PFSK-1 (cell line): ENCODE measurements around the gene IGF1R.

Source experiments
- FOXP2 ChIP-seq: optimal IDR thresholded peaks from 2 replicates; pipeline ENCODE3; 2011; ENCODE audit warnings: borderline replicate concordance, control low read depth, inconsistent platforms; ENCODE audit not compliant: insufficient read depth; ENCODE audit errors: extremely low read length, extremely low read depth
- POLR2AphosphoS5 ChIP-seq: IDR thresholded peaks from 2 replicates; pipeline ENCODE4 v1.6.1; 2012; ENCODE audit warnings: low read depth, mild to moderate bottlenecking, control low read depth, low read length, moderate library complexity
- SIN3A ChIP-seq: IDR thresholded peaks from 2 replicates; pipeline ENCODE4 v1.6.1; 2012; ENCODE audit warnings: mild to moderate bottlenecking, low read length, moderate library complexity, borderline replicate concordance; ENCODE audit not compliant: insufficient read depth
- TAF1 ChIP-seq: IDR thresholded peaks from 2 replicates; pipeline ENCODE4 v1.6.1; 2012; ENCODE audit warnings: low read length, control low read depth, borderline replicate concordance; ENCODE audit not compliant: insufficient read depth
- TF ChIP-seq, protein P1 (sequence below), 2 experiments: IDR thresholded peaks; 2 replicates each; pipeline versions ENCODE4 v1.6.1 to v1.8.0; 2011 to 2012; ENCODE audit warnings: low read depth in 2 of 2, low read length in 2 of 2, control low read depth in 1 of 2, inconsistent platforms in 1 of 2, mild to moderate bottlenecking in 1 of 2, moderate library complexity in 1 of 2; ENCODE audit not compliant: insufficient read depth in 1 of 2

The IGF1R gene

DNA sequence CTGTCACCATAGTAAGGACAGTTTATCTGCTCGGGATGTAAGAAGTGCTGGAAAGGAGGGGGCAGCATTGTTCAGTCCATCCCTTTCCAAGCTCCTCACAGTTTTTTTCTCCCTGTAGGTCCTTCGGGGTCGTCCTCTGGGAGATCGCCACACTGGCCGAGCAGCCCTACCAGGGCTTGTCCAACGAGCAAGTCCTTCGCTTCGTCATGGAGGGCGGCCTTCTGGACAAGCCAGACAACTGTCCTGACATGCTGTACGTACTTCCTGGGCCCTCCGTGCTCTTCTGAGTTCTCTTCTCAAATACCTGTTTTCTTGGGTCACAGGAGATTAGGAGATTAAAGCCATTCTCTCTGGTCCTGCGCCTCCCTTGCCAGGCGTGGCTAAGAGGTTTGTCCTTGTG, 300.1 kb downstream of the IGF1R start:
- TF ChIP-seq SIN3A (no peak), TAF1 (no peak), FOXP2 (no peak), POLR2AphosphoS5 (no peak)
- TF ChIP-seq, protein P1, sequence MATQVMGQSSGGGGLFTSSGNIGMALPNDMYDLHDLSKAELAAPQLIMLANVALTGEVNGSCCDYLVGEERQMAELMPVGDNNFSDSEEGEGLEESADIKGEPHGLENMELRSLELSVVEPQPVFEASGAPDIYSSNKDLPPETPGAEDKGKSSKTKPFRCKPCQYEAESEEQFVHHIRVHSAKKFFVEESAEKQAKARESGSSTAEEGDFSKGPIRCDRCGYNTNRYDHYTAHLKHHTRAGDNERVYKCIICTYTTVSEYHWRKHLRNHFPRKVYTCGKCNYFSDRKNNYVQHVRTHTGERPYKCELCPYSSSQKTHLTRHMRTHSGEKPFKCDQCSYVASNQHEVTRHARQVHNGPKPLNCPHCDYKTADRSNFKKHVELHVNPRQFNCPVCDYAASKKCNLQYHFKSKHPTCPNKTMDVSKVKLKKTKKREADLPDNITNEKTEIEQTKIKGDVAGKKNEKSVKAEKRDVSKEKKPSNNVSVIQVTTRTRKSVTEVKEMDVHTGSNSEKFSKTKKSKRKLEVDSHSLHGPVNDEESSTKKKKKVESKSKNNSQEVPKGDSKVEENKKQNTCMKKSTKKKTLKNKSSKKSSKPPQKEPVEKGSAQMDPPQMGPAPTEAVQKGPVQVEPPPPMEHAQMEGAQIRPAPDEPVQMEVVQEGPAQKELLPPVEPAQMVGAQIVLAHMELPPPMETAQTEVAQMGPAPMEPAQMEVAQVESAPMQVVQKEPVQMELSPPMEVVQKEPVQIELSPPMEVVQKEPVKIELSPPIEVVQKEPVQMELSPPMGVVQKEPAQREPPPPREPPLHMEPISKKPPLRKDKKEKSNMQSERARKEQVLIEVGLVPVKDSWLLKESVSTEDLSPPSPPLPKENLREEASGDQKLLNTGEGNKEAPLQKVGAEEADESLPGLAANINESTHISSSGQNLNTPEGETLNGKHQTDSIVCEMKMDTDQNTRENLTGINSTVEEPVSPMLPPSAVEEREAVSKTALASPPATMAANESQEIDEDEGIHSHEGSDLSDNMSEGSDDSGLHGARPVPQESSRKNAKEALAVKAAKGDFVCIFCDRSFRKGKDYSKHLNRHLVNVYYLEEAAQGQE (IDR thresholded peaks at IDR 0.05; ENCODE audit: insufficient read depth in 1 of 2, low read depth in 2 of 2, low read length in 2 of 2) = no peak

DNA sequence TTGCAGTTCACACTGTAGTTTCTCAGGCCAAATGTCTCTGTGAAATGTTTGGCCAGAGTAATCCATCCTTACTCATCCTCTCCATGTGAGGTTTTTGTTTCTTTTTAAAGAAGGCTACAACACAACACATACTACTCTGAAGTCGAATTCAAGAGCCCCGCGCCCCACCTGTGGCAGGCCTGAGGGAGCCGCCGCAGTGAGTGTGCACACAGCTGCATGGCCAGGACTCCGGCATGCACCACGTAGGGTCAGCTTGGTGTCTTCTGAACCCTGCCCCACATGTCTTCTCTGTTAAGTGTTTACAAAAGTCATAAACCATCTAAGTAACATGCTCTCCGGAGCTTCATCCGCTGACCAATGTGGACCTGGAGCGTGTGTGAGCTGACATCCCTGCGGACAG, 300.6 kb downstream of the IGF1R start:
- TF ChIP-seq, protein P1 (IDR thresholded peaks at IDR 0.05; ENCODE audit: insufficient read depth in 1 of 2, low read depth in 2 of 2, low read length in 2 of 2) = no peak
- TF ChIP-seq POLR2AphosphoS5 = no peak
- no peak for TF ChIP-seq FOXP2
- no peak for TF ChIP-seq SIN3A
- no peak for TF ChIP-seq TAF1

DNA sequence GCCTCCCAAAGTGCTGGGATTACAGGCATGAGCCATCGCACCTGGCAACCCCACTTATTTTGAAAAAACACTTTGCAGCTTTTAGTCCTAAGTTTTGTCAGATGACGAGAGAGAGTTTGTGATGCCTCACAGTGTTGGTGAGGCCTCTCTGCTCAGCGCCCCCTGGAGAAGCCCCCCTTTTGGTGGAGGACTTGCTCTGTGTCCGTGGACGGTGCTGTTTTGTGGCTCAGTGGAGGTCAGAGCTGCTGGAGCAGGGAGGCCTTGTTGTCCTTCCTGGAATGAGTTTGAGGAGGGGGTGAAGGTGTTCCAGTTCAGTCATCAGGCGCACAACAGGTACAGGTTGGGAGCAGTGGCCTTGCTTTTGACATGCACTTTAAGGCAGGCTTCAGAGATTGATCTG, 301.3 kb downstream of the IGF1R start:
- TF ChIP-seq FOXP2 (no peak), POLR2AphosphoS5 (no peak), TAF1 (no peak), SIN3A (no peak)
- TF ChIP-seq, protein P1 (IDR thresholded peaks at IDR 0.05; ENCODE audit: insufficient read depth in 1 of 2, low read depth in 2 of 2, low read length in 2 of 2) = no peak

DNA sequence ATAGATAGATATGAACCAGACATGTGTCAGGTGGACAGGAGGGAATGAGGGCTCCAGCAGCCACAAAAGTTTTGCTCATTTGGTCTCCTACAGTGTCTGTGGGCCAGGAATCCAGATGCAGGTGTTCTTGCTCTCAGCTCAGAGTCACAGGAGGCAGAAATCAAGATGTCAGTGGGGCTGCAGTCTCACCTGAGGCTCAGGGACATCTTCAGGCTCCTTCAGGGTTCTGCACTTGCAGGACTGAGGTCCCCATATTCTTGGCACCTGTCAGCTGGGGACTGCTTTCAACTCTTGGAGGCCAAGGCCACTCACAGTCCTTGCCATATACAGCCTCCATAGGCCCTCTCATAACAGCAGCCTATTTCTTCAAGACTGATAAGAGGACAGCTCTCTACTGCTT, 301.9 kb downstream of the IGF1R start:
- TF ChIP-seq FOXP2 = no peak
- no peak for TF ChIP-seq SIN3A
- TF ChIP-seq, protein P1 (IDR thresholded peaks at IDR 0.05; ENCODE audit: insufficient read depth in 1 of 2, low read depth in 2 of 2, low read length in 2 of 2) = no peak
- TF ChIP-seq POLR2AphosphoS5 = no peak
- TF ChIP-seq TAF1 = no peak

DNA sequence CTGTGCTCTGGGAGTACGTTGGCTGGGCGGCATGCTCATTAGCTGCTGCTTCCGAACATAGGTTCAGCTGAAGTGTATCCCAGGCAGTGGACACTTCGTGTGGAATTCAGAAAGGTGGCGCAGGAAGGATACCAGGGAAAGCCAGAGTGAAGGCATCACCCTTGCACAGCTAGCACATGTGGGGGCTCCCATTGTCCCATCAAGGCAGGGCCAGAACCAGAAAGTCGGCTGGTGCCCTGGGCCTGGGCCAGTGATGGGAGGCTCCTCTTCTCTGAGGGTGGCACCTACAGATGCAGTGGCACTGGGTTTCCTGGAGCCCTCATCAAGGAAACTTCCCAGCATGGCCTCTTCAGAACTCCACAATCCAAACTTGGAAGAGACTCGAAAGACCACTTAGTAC, 302.7 kb downstream of the IGF1R start:
- TF ChIP-seq POLR2AphosphoS5 = no peak
- TF ChIP-seq TAF1 = no peak
- no peak for TF ChIP-seq FOXP2
- TF ChIP-seq, protein P1 (IDR thresholded peaks at IDR 0.05; ENCODE audit: insufficient read depth in 1 of 2, low read depth in 2 of 2, low read length in 2 of 2) = no peak
- TF ChIP-seq SIN3A = no peak
